ENCODE results near the gene BTBD17.

- TF ChIP-seq CEBPB (IDR thresholded peaks at IDR 0.05; ENCODE audit: low read depth) (no peak), ZNF274 (IDR thresholded peaks at IDR 0.05; ENCODE audit: low read depth, low read length) (no peak), SRF (IDR thresholded peaks at IDR 0.05; ENCODE audit: low read depth) (no peak), ELF1 (IDR thresholded peaks at IDR 0.05; ENCODE audit: borderline replicate concordance, low read depth) (no peak), YY1 (IDR thresholded peaks at IDR 0.05; ENCODE audit: extremely low read depth, insufficient replicate concordance, low read depth, low read length) (no peak), POLR2A (IDR thresholded peaks at IDR 0.05; ENCODE audit: borderline replicate concordance, extremely low read depth, insufficient read depth, insufficient read length) (no peak), SP1 (IDR thresholded peaks at IDR 0.05; ENCODE audit: low read depth) (no peak), POLR2AphosphoS5 (IDR thresholded peaks at IDR 0.05; ENCODE audit: low read depth, low read length) (no peak), EZH2 (IDR thresholded peaks at IDR 0.05) (no peak)
- TF ChIP-seq, protein P1, sequence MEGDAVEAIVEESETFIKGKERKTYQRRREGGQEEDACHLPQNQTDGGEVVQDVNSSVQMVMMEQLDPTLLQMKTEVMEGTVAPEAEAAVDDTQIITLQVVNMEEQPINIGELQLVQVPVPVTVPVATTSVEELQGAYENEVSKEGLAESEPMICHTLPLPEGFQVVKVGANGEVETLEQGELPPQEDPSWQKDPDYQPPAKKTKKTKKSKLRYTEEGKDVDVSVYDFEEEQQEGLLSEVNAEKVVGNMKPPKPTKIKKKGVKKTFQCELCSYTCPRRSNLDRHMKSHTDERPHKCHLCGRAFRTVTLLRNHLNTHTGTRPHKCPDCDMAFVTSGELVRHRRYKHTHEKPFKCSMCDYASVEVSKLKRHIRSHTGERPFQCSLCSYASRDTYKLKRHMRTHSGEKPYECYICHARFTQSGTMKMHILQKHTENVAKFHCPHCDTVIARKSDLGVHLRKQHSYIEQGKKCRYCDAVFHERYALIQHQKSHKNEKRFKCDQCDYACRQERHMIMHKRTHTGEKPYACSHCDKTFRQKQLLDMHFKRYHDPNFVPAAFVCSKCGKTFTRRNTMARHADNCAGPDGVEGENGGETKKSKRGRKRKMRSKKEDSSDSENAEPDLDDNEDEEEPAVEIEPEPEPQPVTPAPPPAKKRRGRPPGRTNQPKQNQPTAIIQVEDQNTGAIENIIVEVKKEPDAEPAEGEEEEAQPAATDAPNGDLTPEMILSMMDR (IDR thresholded peaks at IDR 0.05 in 2 of 3, conservative IDR thresholded peaks at IDR 0.05 in 1 of 3; ENCODE audit: borderline replicate concordance in 1 of 3, insufficient read depth in 1 of 3, low read depth in 2 of 3, low read length in 2 of 3): no peak
Measured at GRCh38 chr17:74369221-74369620, 7.6 kb upstream of the BTBD17 start.

Data from HCT116 (cell line).